ENCODE measurements around the gene FBLN2. TPM values are rescaled to one million over a fixed set of nuclear protein-coding genes. Genes with fewer than 3 reads are reported as not detected.

Gene FBLN2
- total and polyA plus RNA-seq, 8 donors = 27.5 to 96.6 (median 40.6) TPM

- ATAC-seq (no peak), DNase-seq (no peak)
- peaks cover 0 to 7% of the 10 kb centered on the region in 2 donors for H3K4me1 ChIP-seq
Observed at GRCh38 chr3:13536832-13537231, 12.1 kb upstream of the FBLN2 start.

GRCh38 chr3:13537244-13537908 is 11.5 kb upstream of the FBLN2 start:
- TF ChIP-seq CTCF (IDR thresholded peaks at IDR 0.05) = no peak
- Histone ChIP-seq H3K4me3 (no peak overlapping the region), H3K4me1 (peaks cover 0 to 7% of the 10 kb centered on the region in 2 donors), H3K27me3 (peaks cover 0 to 7% of the 10 kb centered on the region in 2 donors), H3K36me3 (no peaks in the 10 kb centered on the region), H3K9me3 (peaks cover 0 to 3% of the 10 kb centered on the region in 2 donors), H3K27ac (peak overlapping the region in 1 of 2 donors; percentile 33)
- DNase-seq (no peak), ATAC-seq (no peak)
- intact Hi-C loops (cut with DNase I) = no loop called here

More at GRCh38 chr3:13536832-13537231, 12.1 kb upstream of the FBLN2 start:
- intact Hi-C loops (cut with DNase I) = no loop called here
- Histone ChIP-seq H3K36me3 (no peaks in the 10 kb centered on the region), H3K27ac (no peak overlapping the region), H3K27me3 (peaks cover 0 to 7% of the 10 kb centered on the region in 2 donors), H3K4me3 (no peak overlapping the region), H3K9me3 (no peaks in the 10 kb centered on the region)
- no peak for TF ChIP-seq CTCF (IDR thresholded peaks at IDR 0.05)

GRCh38 chr3:13537909-13538296 is 11.0 kb upstream of the FBLN2 start:
- H3K9me3 ChIP-seq = peaks cover 0 to 3% of the 10 kb centered on the region in 2 donors
- no peak for DNase-seq
- no peak overlapping the region for H3K4me3 ChIP-seq
- peaks cover 0 to 7% of the 10 kb centered on the region in 2 donors for H3K4me1 ChIP-seq
- no peak for TF ChIP-seq CTCF (IDR thresholded peaks at IDR 0.05)
- H3K27me3 ChIP-seq = peaks cover 0 to 10% of the 10 kb centered on the region in 2 donors
- H3K27ac ChIP-seq = peak overlapping the region in 1 of 2 donors; percentile 33
- no peaks in the 10 kb centered on the region for H3K36me3 ChIP-seq
- intact Hi-C loops (cut with DNase I) = no loop called here
- ATAC-seq = peak; percentile 59

GRCh38 chr3:13538520-13539291 is 10.2 kb upstream of the FBLN2 start:
- H3K4me1 ChIP-seq = peaks cover 0 to 7% of the 10 kb centered on the region in 2 donors
- peaks cover 0 to 13% of the 10 kb centered on the region in 2 donors for H3K27me3 ChIP-seq
- ATAC-seq = no peak
- no peak overlapping the region for H3K4me3 ChIP-seq
- H3K9me3 ChIP-seq = peaks cover 0 to 3% of the 10 kb centered on the region in 2 donors
- intact Hi-C loops (cut with DNase I) = no loop called here
- H3K27ac ChIP-seq = peak overlapping the region in 1 of 2 donors; percentile 53
- H3K36me3 ChIP-seq = no peaks in the 10 kb centered on the region
- TF ChIP-seq CTCF (IDR thresholded peaks at IDR 0.05) = no peak
- DNase-seq = no peak

GRCh38 chr3:13539292-13539638 is 9.7 kb upstream of the FBLN2 start:
- H3K27ac ChIP-seq = peak overlapping the region in 1 of 2 donors; percentile 53
- H3K4me1 ChIP-seq = peaks cover 0 to 7% of the 10 kb centered on the region in 2 donors
- H3K36me3 ChIP-seq = no peaks in the 10 kb centered on the region
- peak; percentile 24 for ATAC-seq
- intact Hi-C loops (cut with DNase I) = no loop called here
- peaks cover 0 to 3% of the 10 kb centered on the region in 2 donors for H3K9me3 ChIP-seq
- peak in 1 of 4 donors; percentile 64 for DNase-seq
- no peak overlapping the region for H3K4me3 ChIP-seq
- no peak for TF ChIP-seq CTCF (IDR thresholded peaks at IDR 0.05)
- H3K27me3 ChIP-seq = peaks cover 0 to 13% of the 10 kb centered on the region in 2 donors

Measured in left lung (tissue), 10 donors.